Neutrophil (primary cell): ENCODE data around the gene EIF4ENIF1.
"Not testable (repeated sequence)": the region's sequence is repeated elsewhere in the genome, so short reads cannot be mapped to it uniquely, and the experiment has no call there.

Experiments
- H3K27ac ChIP-seq: fragments of 200-600 bp; sonication (generic); 2 replicates; pipeline ENCODE4 v1.5.1; 2016; ENCODE audit warnings: mild to moderate bottlenecking, moderate library complexity
- H3K27me3 ChIP-seq: fragments of 200-600 bp; sonication (generic); 2 replicates; pipeline ENCODE4 v1.6.0; 2016; ENCODE audit warnings: mild to moderate bottlenecking
- H3K36me3 ChIP-seq: fragments of 200-600 bp; sonication (generic); 2 replicates; pipeline ENCODE4 v1.5.1; 2017
- H3K4me1 ChIP-seq, 2 experiments: fragments of 200-600 bp in 1 of 2; sonication (generic) in 1 of 2; 1 replicate in 1 of 2; 2 replicates in 1 of 2; pipeline versions ENCODE4 v1.5.1 to v1.6.1; 2013 to 2016; ENCODE audit warnings: low read depth in 1 of 2, low read length in 1 of 2, mild to moderate bottlenecking in 1 of 2, moderate library complexity in 1 of 2; ENCODE audit not compliant: control insufficient read depth in 1 of 2, insufficient read depth in 1 of 2
- H3K4me3 ChIP-seq, 2 experiments: fragments of 200-600 bp in 1 of 2; sonication (generic) in 1 of 2; 1 replicate in 1 of 2; 2 replicates in 1 of 2; pipeline ENCODE4 v1.5.1; 2013 to 2016; ENCODE audit warnings: low read depth in 1 of 2, low read length in 1 of 2, mild to moderate bottlenecking in 1 of 2, moderate library complexity in 1 of 2
- H3K9me3 ChIP-seq: fragments of 200-600 bp; sonication (generic); 2 replicates; pipeline ENCODE4 v1.5.1; 2016
- CTCF ChIP-seq: fragments of 200-600 bp; sonication (generic); IDR thresholded peaks from 2 replicates; pipeline ENCODE4 v1.5.1; 2016; ENCODE audit warnings: antibody characterized with exemption

The EIF4ENIF1 gene

DNA sequence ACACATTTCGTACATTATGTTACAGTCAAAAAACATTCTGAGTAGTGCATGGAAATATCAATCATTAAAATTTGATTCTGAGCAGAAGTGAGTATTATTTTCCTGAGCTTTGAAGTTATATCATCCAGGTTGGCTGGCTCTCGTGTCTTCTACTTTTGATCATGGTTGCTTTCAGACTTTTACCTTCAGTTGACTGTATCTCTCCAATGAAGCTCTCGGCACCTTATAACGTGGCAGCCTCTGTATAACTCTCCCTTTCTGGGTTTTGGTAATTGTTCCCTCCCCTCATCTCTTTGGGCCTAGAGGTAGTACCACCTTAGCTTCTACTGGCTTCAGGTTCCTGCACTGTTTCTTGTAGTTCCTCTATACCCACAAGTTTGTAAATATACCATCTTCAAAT is 18.9 kb upstream of the EIF4ENIF1 start:
- Histone ChIP-seq H3K27me3 (no peaks in the 10 kb centered on the region), H3K27ac (no peak overlapping the region), H3K4me3 (no peak overlapping the region), H3K4me1 (no peaks in the 10 kb centered on the region), H3K36me3 (peaks cover 22% of the 10 kb centered on the region), H3K9me3 (no peaks in the 10 kb centered on the region)
- no peak for TF ChIP-seq CTCF

- not testable (repeated sequence) for H3K4me1 ChIP-seq, H3K27me3 ChIP-seq, H3K27ac ChIP-seq, H3K4me3 ChIP-seq, H3K9me3 ChIP-seq
- H3K36me3 ChIP-seq: peaks cover 14% of the 10 kb centered on the region
Measured at GRCh38 chr22:31507517-31507916, 17.9 kb upstream of the EIF4ENIF1 start.

DNA sequence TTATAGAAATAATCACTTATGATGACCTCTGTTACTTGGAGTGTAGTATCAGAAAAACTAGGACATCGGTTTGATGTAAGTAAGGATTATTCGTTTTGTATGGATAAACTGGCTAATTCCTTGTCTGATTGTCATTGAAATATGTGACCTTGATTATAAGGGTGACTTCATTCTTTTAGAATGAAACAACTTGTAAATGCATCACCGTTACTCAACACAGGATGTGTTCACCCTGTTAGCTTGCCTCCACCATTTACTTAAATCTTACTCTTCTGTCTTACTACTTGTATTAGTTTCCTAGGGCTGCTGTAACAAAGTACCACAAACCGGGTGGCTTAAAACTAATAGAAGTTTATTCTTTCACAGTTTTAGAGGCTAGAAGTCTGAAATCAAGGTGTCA is 14.6 kb upstream of the EIF4ENIF1 start:
- H3K9me3 ChIP-seq: no peaks in the 10 kb centered on the region
- no peaks in the 10 kb centered on the region for H3K27me3 ChIP-seq
- H3K36me3 ChIP-seq: peaks cover 4% of the 10 kb centered on the region
- H3K27ac ChIP-seq: no peak overlapping the region
- no peak overlapping the region for H3K4me3 ChIP-seq
- TF ChIP-seq CTCF: no peak
- H3K4me1 ChIP-seq: no peaks in the 10 kb centered on the region

DNA sequence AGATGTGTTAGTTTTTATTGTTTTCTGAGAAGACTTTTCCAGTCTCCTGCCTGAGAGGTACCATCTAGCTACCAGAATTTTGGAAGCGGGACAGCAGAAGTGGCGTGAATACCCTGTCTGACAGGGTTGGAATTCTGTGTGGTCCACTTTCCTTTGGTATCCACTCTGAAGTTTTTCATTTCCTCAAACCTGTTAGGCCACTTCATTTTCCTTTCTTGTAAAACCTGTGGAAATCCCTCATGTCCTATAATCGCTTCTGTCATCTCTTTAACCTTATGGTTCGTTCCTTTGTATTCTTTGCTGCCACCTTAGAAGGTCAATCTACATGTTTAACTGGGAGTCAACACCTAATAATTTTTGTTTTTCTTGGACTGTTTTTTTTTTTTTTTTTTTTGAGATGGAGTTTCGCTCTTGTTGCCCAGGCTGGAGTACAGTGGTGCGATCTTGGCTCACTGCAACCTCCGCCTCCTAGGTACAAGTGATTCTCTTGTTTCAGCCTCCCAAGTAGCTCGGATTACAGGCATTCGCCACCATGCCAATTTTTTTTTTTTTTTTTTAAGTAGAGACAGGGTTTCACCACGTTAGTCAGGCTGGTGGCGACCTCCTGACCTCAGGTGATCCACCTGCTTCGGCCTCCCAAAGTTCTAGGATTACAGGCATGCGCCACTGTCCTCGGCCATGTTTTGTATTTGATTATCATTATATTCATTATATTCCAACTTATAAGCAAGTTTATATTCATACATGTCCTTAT is 13.7 kb upstream of the EIF4ENIF1 start:
- Histone ChIP-seq H3K27ac (no peak overlapping the region), H3K4me3 (no peak overlapping the region), H3K27me3 (no peaks in the 10 kb centered on the region), H3K36me3 (no peaks in the 10 kb centered on the region), H3K9me3 (no peaks in the 10 kb centered on the region), H3K4me1 (no peaks in the 10 kb centered on the region)
- no peak for TF ChIP-seq CTCF

DNA sequence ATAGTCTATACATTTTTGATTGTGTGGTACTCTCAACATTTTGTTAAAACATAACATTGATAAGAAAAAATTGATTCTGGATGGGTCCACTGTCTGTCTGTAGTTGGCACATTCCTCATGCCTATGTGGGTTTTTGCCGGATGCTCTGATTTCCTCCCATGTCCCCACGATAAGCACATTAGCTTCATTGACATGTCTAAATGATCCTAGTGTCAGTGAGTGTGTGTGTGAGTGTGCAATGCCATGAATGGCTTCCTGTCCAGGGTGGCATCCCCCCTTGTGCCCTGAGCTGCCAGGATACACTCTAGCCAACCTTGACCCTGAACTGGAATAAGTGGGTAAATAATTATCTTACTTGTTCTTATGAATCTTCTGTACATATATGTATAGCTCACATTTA is 12.1 kb upstream of the EIF4ENIF1 start:
- H3K9me3 ChIP-seq: no peaks in the 10 kb centered on the region
- no peak for TF ChIP-seq CTCF
- H3K27ac ChIP-seq: no peak overlapping the region
- no peak overlapping the region for H3K4me3 ChIP-seq
- no peaks in the 10 kb centered on the region for H3K36me3 ChIP-seq
- no peaks in the 10 kb centered on the region for H3K27me3 ChIP-seq
- peaks cover 10% of the 10 kb centered on the region in 2 experiments for H3K4me1 ChIP-seq

- Histone ChIP-seq H3K9me3 (no peaks in the 10 kb centered on the region), H3K4me3 (peak overlapping the region; percentile 84 to 90), H3K27me3 (no peaks in the 10 kb centered on the region), H3K27ac (peak overlapping the region; percentile 93), H3K36me3 (no peaks in the 10 kb centered on the region), H3K4me1 (peaks cover 18 to 19% of the 10 kb centered on the region in 2 experiments)
- TF ChIP-seq CTCF: no peak
Measured at GRCh38 chr22:31497148-31497938, 7.7 kb upstream of the EIF4ENIF1 start.
